Transverse colon (tissue), 4 donors: Measurements from ENCODE around the gene HOXA2. TPM values are rescaled to one million over a fixed set of nuclear protein-coding genes. Genes with fewer than 3 reads are reported as not detected.

Experiments
- DNase-seq: peaks from one replicate; pipeline ENCODE4 v3.0.0-alpha.2; 2019
- H3K27ac ChIP-seq, 4 donors: fragments of 200-600 bp; sonication (generic); 2 replicates each; pipeline ENCODE4 v1.5.1; 2016 to 2018; ENCODE audit warnings: inconsistent platforms in 4 of 4
- H3K27me3 ChIP-seq: fragments of 200-600 bp; sonication (generic); 2 replicates; pipeline ENCODE4 v1.5.1; 2017; ENCODE audit warnings: inconsistent platforms
- H3K36me3 ChIP-seq, 4 donors: fragments of 200-600 bp; sonication (generic); 2 replicates each; pipeline ENCODE4 v1.5.1; 2017 to 2019; ENCODE audit warnings: inconsistent platforms in 4 of 4
- H3K4me1 ChIP-seq, 4 donors: fragments of 200-600 bp; sonication (generic); 2 replicates each; pipeline ENCODE4 v1.5.1; 2017 to 2020; ENCODE audit warnings: inconsistent platforms in 4 of 4
- H3K4me3 ChIP-seq, 4 donors: fragments of 200-600 bp; sonication (generic); 1 replicate in 1 of 4; 2 replicates in 3 of 4; pipeline versions ENCODE4 v1.5.1 to v1.6.1; 2017 to 2019; ENCODE audit warnings: inconsistent platforms in 4 of 4
- H3K9me3 ChIP-seq, 2 donors: fragments of 200-600 bp; sonication (generic); 2 replicates each; pipeline ENCODE4 v1.5.1; 2017 to 2019; ENCODE audit warnings: inconsistent platforms in 2 of 2
- EP300 ChIP-seq: sonication (generic); formaldehyde crosslinking; IDR thresholded peaks from one replicate; pipeline ENCODE4 v1.6.1; 2017; ENCODE audit warnings: antibody characterized with exemption, low read depth
- POLR2A ChIP-seq: fragments of 450-650 bp; IDR thresholded peaks from one replicate; pipeline ENCODE4 v1.6.1; 2016; ENCODE audit warnings: antibody characterized with exemption, mild to moderate bottlenecking, moderate library complexity
- POLR2AphosphoS5 ChIP-seq, 3 donors: sonication (generic); formaldehyde crosslinking; IDR thresholded peaks; one replicate each; pipeline ENCODE4 v1.6.1; 2016; ENCODE audit warnings: antibody characterized with exemption in 3 of 3
- WGBS, 2 donors: methylation state at CpG; one replicate each; pipeline ENCODE4 v1.1.5; 2018; ENCODE audit warnings: low coverage in 1 of 2; 5-methylcytosine and 5-hydroxymethylcytosine counted together
- in situ Hi-C, 4 donors: fragments of 200-750 bp; cut with MboI; loops; one replicate each; pipeline versions ENCODE4 v1.15.0 to v1.15.1; 2017; ENCODE audit warnings: low sequenced_read_pairs in 3 of 4, low pct_ligation_motif_present in 1 of 4, low pct_unique_long_range_greater_than_20kb in 1 of 4
- intact Hi-C: fragments of 100-400 bp; cut with DNase I; formaldehyde crosslinking; loops from one replicate; pipeline ENCODE4 v1.15.1; 2023; ENCODE audit warnings: low total_unique reads
- total RNA-seq, 4 donors: library from RNA; depleted of rRNA; stranded (reverse); fragments of >200 nt; gene quantifications; one replicate each; pipeline ENCODE4 v1.1.0, GENCODE V29; 2016
- TF ChIP-seq, protein P1 (sequence below), 5 experiments: fragments of 200-600 bp in 3 of 5; fragments of 450-650 bp in 2 of 5; sonication (generic) in 3 of 5; IDR thresholded peaks; 1 replicate in 2 of 5; 2 replicates in 3 of 5; pipeline ENCODE4 v1.5.1; 2016 to 2017; ENCODE audit warnings: antibody characterized with exemption in 5 of 5, inconsistent platforms in 3 of 5, mild to moderate bottlenecking in 2 of 5, moderate library complexity in 1 of 5

Gene HOXA2
- total RNA-seq, 4 donors from 2014 or later, result 2.7 to 16.1 (median 5.2) TPM

DNA sequence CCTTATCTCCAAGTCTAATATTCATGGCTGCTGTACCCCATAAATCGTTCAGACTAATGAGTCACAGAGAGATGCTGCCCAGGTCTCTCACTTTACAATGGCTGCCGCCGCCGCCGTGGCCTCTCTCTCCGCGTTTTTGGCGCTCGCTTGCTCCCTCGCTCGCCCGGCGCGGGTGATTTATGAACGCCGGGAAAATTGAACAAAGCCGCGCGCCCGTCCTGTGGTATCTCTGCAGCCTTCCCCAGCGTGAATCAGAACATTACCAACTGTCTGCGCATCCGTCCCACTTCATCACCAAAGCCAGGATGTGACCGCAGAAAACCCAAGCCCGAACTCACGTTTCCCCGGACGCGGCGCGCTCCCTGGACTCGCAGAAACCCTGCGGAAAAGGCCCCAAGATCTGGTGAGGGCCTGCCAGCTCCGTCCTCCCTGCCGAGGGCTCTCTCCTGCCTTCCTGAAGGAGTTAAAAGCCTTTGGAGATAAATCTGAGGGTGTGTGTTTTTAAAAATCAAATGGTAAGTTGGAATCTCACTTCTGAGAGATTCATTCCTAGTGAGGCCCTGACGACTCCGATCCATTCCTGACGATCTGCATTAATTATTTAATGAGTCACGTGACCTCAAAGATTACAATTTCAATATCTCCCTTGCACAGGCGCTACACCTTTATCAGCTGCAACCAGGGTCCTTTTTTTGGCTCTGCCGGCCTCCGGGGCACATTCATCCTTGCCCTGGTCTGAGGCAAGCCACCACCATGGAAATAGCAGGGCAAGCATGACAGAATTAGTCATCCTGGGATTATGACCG lies 21.8 kb upstream of the HOXA2 start:
- peak; percentile 46 for DNase-seq
- Histone ChIP-seq H3K4me3 (peak overlapping the region in 2 of 4 donors; percentile 19 to 37), H3K36me3 (no peaks in the 10 kb centered on the region), H3K9me3 (no peaks in the 10 kb centered on the region), H3K27ac (peak overlapping the region; percentile 90 to 96 (median 92)), H3K27me3 (no peaks in the 10 kb centered on the region), H3K4me1 (peaks cover 49 to 100% (median 87%) of the 10 kb centered on the region in 4 donors)
- in situ Hi-C loops, result no loop called here
- TF ChIP-seq POLR2A (no peak), POLR2AphosphoS5 (IDR thresholded peaks at IDR 0.05) (peak in 2 of 3 donors; percentile 30 to 40)
- intact Hi-C loops, result no loop called here
- 19 to 64% methylated on average over 5 to 43 of the region's 43 CpGs for WGBS, 2 donors

DNA sequence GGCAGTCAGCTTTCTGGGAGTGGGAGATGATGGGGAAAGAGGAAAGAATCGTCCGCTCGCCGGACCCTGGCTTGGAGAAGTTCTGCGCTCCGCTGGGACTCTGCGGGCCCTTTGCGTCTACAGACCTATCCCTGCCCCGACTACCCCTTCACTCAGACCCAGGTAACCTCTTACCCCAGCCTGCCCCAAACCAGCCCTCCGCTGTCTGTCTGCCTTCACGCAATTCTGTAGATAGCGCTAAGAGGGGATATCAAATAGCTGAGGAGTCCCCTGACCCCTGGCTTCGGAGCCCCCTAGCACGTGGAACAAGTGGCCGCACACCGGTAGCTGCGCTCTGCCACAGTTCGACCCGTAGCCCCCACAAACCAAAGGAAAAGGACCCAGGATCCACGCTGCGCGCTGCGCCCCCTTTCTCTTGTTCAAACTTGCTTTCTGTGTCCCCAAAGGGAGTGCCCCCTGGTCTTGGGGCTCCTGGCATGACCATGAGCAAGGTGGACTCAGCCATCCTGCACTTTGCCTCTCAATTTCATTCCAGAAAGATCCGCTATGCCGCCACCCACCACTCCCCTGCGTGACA lies 21.1 kb upstream of the HOXA2 start:
- DNase-seq, result no peak
- peak overlapping the region; percentile 90 to 96 (median 92) for H3K27ac ChIP-seq
- in situ Hi-C loops, result no loop called here
- peaks cover 50 to 100% (median 87%) of the 10 kb centered on the region in 4 donors for H3K4me1 ChIP-seq
- WGBS, 2 donors, result 60 to 61% methylated on average over 1 to 26 of the region's 26 CpGs
- no peaks in the 10 kb centered on the region for H3K9me3 ChIP-seq
- H3K4me3 ChIP-seq, result peak overlapping the region in 3 of 4 donors; percentile 8 to 37 (median 19)
- H3K27me3 ChIP-seq, result no peaks in the 10 kb centered on the region
- H3K36me3 ChIP-seq, result no peaks in the 10 kb centered on the region
- intact Hi-C loops, result no loop called here
- no peak for TF ChIP-seq POLR2AphosphoS5 (IDR thresholded peaks at IDR 0.05)
- no peak for TF ChIP-seq POLR2A
- no peak for TF ChIP-seq EP300
- TF ChIP-seq, protein P1, sequence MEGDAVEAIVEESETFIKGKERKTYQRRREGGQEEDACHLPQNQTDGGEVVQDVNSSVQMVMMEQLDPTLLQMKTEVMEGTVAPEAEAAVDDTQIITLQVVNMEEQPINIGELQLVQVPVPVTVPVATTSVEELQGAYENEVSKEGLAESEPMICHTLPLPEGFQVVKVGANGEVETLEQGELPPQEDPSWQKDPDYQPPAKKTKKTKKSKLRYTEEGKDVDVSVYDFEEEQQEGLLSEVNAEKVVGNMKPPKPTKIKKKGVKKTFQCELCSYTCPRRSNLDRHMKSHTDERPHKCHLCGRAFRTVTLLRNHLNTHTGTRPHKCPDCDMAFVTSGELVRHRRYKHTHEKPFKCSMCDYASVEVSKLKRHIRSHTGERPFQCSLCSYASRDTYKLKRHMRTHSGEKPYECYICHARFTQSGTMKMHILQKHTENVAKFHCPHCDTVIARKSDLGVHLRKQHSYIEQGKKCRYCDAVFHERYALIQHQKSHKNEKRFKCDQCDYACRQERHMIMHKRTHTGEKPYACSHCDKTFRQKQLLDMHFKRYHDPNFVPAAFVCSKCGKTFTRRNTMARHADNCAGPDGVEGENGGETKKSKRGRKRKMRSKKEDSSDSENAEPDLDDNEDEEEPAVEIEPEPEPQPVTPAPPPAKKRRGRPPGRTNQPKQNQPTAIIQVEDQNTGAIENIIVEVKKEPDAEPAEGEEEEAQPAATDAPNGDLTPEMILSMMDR (IDR thresholded peaks at IDR 0.05), result no peak

DNA sequence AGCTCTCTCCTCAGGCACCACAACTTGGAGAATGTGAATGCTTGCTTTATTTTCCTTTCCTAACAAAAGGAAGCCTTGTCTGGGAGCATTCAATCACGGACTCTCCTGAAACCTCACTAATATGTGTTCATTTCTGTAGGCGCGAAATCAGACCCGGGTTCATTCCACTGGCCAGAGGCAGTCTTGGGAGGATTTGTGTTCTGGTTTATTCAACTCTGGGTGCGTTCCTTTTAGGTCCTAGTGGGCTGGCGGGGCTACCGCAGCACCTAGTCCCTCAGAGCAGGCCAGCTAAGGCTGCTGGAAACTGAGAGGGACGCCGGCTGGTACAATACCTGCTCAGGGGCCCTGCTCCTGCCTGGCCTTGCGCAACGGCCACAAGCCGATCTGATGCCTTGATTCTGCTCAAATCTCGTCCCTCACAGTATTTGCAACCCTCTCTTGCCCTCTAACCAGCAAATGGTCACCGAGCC lies 20.6 kb upstream of the HOXA2 start:
- no peak for DNase-seq
- Histone ChIP-seq H3K27ac (peak overlapping the region; percentile 90 to 96 (median 92)), H3K9me3 (no peaks in the 10 kb centered on the region), H3K27me3 (no peaks in the 10 kb centered on the region), H3K4me3 (peak overlapping the region in 3 of 4 donors; percentile 8 to 37 (median 19)), H3K36me3 (no peaks in the 10 kb centered on the region), H3K4me1 (peaks cover 48 to 100% (median 87%) of the 10 kb centered on the region in 4 donors)
- in situ Hi-C loops, result no loop called here
- 39 to 60% methylated on average over 1 to 14 of the region's 14 CpGs for WGBS, 2 donors
- TF ChIP-seq POLR2AphosphoS5 (IDR thresholded peaks at IDR 0.05), result no peak
- TF ChIP-seq, protein P1 (IDR thresholded peaks at IDR 0.05), result no peak
- no peak for TF ChIP-seq EP300
- no peak for TF ChIP-seq POLR2A
- intact Hi-C loops, result no loop called here

DNA sequence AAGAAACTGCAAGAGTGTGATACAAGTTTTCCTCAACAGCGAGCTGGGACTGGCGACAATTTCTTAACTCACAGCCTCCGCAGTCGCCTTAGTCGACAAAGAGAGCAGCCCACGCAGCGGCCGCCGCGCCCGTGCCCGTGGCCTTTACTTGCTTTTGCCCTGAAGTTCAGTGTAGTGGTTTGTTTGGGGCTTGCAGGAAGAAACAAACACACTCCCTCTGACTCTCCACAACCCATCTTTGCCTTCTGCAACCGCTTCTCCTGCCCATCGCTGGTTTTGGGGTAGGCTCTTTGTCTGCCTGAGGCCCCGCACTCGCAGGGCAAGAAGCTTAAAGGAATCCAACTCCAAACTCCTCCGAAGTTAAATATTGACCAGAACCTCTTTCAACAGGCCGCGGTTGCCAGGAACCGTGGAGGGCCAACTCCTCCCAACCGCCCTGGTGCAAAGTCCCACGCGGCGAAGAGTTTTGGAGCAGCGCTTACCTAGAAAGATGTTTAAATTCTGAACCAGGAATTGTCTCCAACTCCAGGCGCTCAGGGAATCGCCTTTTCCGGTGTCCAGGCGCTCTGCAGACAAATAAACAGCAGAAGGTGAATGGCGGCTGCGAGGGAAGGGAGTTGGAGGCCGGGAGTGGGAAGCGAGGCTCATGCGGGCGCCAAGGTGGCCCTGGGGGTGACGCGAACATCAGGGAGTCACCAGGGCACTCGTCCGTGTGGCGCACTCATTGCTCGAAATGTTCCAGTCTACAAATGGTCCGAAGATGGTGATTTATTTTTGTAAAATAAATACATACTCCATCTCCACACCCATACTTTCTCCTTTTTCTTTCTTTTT lies 19.8 kb upstream of the HOXA2 start:
- intact Hi-C loops (no loop called here), in situ Hi-C loops (no loop called here)
- peak overlapping the region in 3 of 4 donors; percentile 8 to 37 (median 19) for H3K4me3 ChIP-seq
- peak; percentile 83 for DNase-seq
- peaks cover 44 to 100% (median 86%) of the 10 kb centered on the region in 4 donors for H3K4me1 ChIP-seq
- 42 to 56% methylated on average over 2 to 42 of the region's 42 CpGs for WGBS, 2 donors
- H3K27ac ChIP-seq, result peak overlapping the region; percentile 90 to 96 (median 92)
- no peaks in the 10 kb centered on the region for H3K36me3 ChIP-seq
- H3K9me3 ChIP-seq, result no peaks in the 10 kb centered on the region
- peak in 2 of 3 donors; percentile 25 to 42 for TF ChIP-seq POLR2AphosphoS5 (IDR thresholded peaks at IDR 0.05)
- TF ChIP-seq, protein P1 (IDR thresholded peaks at IDR 0.05), result no peak
- TF ChIP-seq EP300, result peak; percentile 35
- peak; percentile 41 for TF ChIP-seq POLR2A
- H3K27me3 ChIP-seq, result no peaks in the 10 kb centered on the region
